Measurements from ENCODE around the gene DOHH. TPM values are rescaled to one million over a fixed set of nuclear protein-coding genes. Genes with fewer than 3 reads are reported as not detected.
A peak's percentile ranks its signal among the peaks of the same experiment; 100 is the strongest.

The DOHH gene
- total RNA-seq, 1 experiment from 2014 or later: 32.1 TPM

GRCh38 chr19:3492131-3492839, 8.2 kb downstream of the DOHH start:
- DNase-seq: no peak
- H3K27me3 ChIP-seq (ENCODE audit: control insufficient read depth, insufficient read depth, low read length): no peaks in the 10 kb centered on the region

GRCh38 chr19:3491396-3492119, 8.9 kb downstream of the DOHH start:
- Histone ChIP-seq H3K4me3 (ENCODE audit: insufficient read depth, low read depth, low read length) (no peak overlapping the region), H3K36me3 (replicated peaks; ENCODE audit: control insufficient read depth, insufficient read depth, low read length) (peaks cover 6% of the 10 kb centered on the region), H3K27me3 (ENCODE audit: control insufficient read depth, insufficient read depth, low read length) (no peaks in the 10 kb centered on the region)
- no peak for DNase-seq

More at GRCh38 chr19:3492131-3492839, 8.2 kb downstream of the DOHH start:
- H3K4me3 ChIP-seq (ENCODE audit: insufficient read depth, low read depth, low read length): no peak overlapping the region
- peaks cover 8% of the 10 kb centered on the region for H3K36me3 ChIP-seq (replicated peaks; ENCODE audit: control insufficient read depth, insufficient read depth, low read length)

GRCh38 chr19:3483226-3483628, 17.2 kb downstream of the DOHH start, which contains the start of gene SMIM44:
Gene SMIM44, minus strand, starts transcription at chr19:3483441. Its CDS starts 38 bp downstream, at chr19:3483403.
- no peak for DNase-seq
- Histone ChIP-seq H3K4me3 (ENCODE audit: insufficient read depth, low read depth, low read length) (no peak within 1 kb of the TSS), H3K36me3 (replicated peaks; ENCODE audit: control insufficient read depth, insufficient read depth, low read length) (no peaks in the 10 kb centered on the region), H3K27me3 (ENCODE audit: control insufficient read depth, insufficient read depth, low read length) (peaks cover 7% of the 10 kb centered on the region; the same call in 1 of the 2 replicates)

- H3K27me3 ChIP-seq (ENCODE audit: control insufficient read depth, insufficient read depth, low read length): peaks cover 12% of the 10 kb centered on the region; the same call in 1 of the 2 replicates
- H3K36me3 ChIP-seq (replicated peaks; ENCODE audit: control insufficient read depth, insufficient read depth, low read length): no peaks in the 10 kb centered on the region
- DNase-seq: peak; percentile 58
- no peak overlapping the region for H3K4me3 ChIP-seq (ENCODE audit: insufficient read depth, low read depth, low read length)
Observed at GRCh38 chr19:3482507-3483225, 17.8 kb downstream of the DOHH start.

GRCh38 chr19:3481241-3482090, 19.0 kb downstream of the DOHH start:
- H3K27me3 ChIP-seq (ENCODE audit: control insufficient read depth, insufficient read depth, low read length): peaks cover 12% of the 10 kb centered on the region; the same call in 1 of the 2 replicates
- H3K36me3 ChIP-seq (replicated peaks; ENCODE audit: control insufficient read depth, insufficient read depth, low read length): no peaks in the 10 kb centered on the region
- DNase-seq: peak; percentile 66
- no peak overlapping the region for H3K4me3 ChIP-seq (ENCODE audit: insufficient read depth, low read depth, low read length)

GRCh38 chr19:3480383-3481091, 19.9 kb downstream of the DOHH start, which contains the start of gene SMIM24:
Gene SMIM24, minus strand, starts transcription at chr19:3480525. Its CDS starts 62 bp downstream, at chr19:3480463.
- H3K4me3 ChIP-seq (ENCODE audit: insufficient read depth, low read depth, low read length): peak within 1 kb of the TSS; percentile 47
- DNase-seq: peak; percentile 84
- no peaks in the 10 kb centered on the region for H3K36me3 ChIP-seq (replicated peaks; ENCODE audit: control insufficient read depth, insufficient read depth, low read length)
- H3K27me3 ChIP-seq (ENCODE audit: control insufficient read depth, insufficient read depth, low read length): peaks cover 12% of the 10 kb centered on the region; the same call in 1 of the 2 replicates

GRCh38 chr19:3479834-3480215, 20.6 kb downstream of the DOHH start:
- DNase-seq: peak; percentile 92
- peaks cover 12% of the 10 kb centered on the region; the same call in 1 of the 2 replicates for H3K27me3 ChIP-seq (ENCODE audit: control insufficient read depth, insufficient read depth, low read length)
- H3K36me3 ChIP-seq (replicated peaks; ENCODE audit: control insufficient read depth, insufficient read depth, low read length): no peaks in the 10 kb centered on the region; the same call in 1 of the 2 replicates
- H3K4me3 ChIP-seq (ENCODE audit: insufficient read depth, low read depth, low read length): peak overlapping the region; percentile 47

GRCh38 chr19:3479177-3479833, 21.2 kb downstream of the DOHH start:
- Histone ChIP-seq H3K4me3 (ENCODE audit: insufficient read depth, low read depth, low read length) (peak overlapping the region; percentile 31; the same call in 1 of the 2 replicates), H3K27me3 (ENCODE audit: control insufficient read depth, insufficient read depth, low read length) (peaks cover 12% of the 10 kb centered on the region; the same call in 1 of the 2 replicates), H3K36me3 (replicated peaks; ENCODE audit: control insufficient read depth, insufficient read depth, low read length) (no peaks in the 10 kb centered on the region; the same call in 1 of the 2 replicates)
- peak; percentile 90 for DNase-seq

- H3K27me3 ChIP-seq (ENCODE audit: control insufficient read depth, insufficient read depth, low read length): peaks cover 12% of the 10 kb centered on the region; the same call in 1 of the 2 replicates
- DNase-seq: peak; percentile 64
- H3K36me3 ChIP-seq (replicated peaks; ENCODE audit: control insufficient read depth, insufficient read depth, low read length): no peaks in the 10 kb centered on the region; the same call in 1 of the 2 replicates
- H3K4me3 ChIP-seq (ENCODE audit: insufficient read depth, low read depth, low read length): peak overlapping the region; percentile 31
Observed at GRCh38 chr19:3478409-3479176, 21.9 kb downstream of the DOHH start.

- DNase-seq: peak; percentile 25
- Histone ChIP-seq H3K4me3 (ENCODE audit: insufficient read depth, low read depth, low read length) (no peak overlapping the region), H3K27me3 (ENCODE audit: control insufficient read depth, insufficient read depth, low read length) (peaks cover 12% of the 10 kb centered on the region; the same call in 1 of the 2 replicates), H3K36me3 (replicated peaks; ENCODE audit: control insufficient read depth, insufficient read depth, low read length) (no peaks in the 10 kb centered on the region; the same call in 1 of the 2 replicates)
Observed at GRCh38 chr19:3477951-3478350, 22.5 kb downstream of the DOHH start.

- H3K4me3 ChIP-seq (ENCODE audit: insufficient read depth, low read depth, low read length): no peak overlapping the region
- H3K36me3 ChIP-seq (replicated peaks; ENCODE audit: control insufficient read depth, insufficient read depth, low read length): no peaks in the 10 kb centered on the region; the same call in 1 of the 2 replicates
- DNase-seq: no peak
- peaks cover 12% of the 10 kb centered on the region; the same call in 1 of the 2 replicates for H3K27me3 ChIP-seq (ENCODE audit: control insufficient read depth, insufficient read depth, low read length)
Observed at GRCh38 chr19:3477506-3477905, 23.0 kb downstream of the DOHH start.

GRCh38 chr19:3476830-3477229, 23.6 kb downstream of the DOHH start:
- Histone ChIP-seq H3K4me3 (ENCODE audit: insufficient read depth, low read depth, low read length) (no peak overlapping the region), H3K36me3 (replicated peaks; ENCODE audit: control insufficient read depth, insufficient read depth, low read length) (no peaks in the 10 kb centered on the region; the same call in 1 of the 2 replicates), H3K27me3 (ENCODE audit: control insufficient read depth, insufficient read depth, low read length) (peaks cover 11% of the 10 kb centered on the region; the same call in 1 of the 2 replicates)
- no peak for DNase-seq
